T-helper 2 cell (primary cell): ENCODE measurements around the gene PLA2G4D.

Source experiments
- DNase-seq, 5 experiments: peaks; one replicate each; pipeline versions ENCODE4 v3.0.0 to v3.0.0-alpha.2; 2012 to 2022

Gene PLA2G4D

GRCh38 chr15:42089942-42090341, 4.4 kb downstream of the PLA2G4D start:
- no peak for DNase-seq

DNA sequence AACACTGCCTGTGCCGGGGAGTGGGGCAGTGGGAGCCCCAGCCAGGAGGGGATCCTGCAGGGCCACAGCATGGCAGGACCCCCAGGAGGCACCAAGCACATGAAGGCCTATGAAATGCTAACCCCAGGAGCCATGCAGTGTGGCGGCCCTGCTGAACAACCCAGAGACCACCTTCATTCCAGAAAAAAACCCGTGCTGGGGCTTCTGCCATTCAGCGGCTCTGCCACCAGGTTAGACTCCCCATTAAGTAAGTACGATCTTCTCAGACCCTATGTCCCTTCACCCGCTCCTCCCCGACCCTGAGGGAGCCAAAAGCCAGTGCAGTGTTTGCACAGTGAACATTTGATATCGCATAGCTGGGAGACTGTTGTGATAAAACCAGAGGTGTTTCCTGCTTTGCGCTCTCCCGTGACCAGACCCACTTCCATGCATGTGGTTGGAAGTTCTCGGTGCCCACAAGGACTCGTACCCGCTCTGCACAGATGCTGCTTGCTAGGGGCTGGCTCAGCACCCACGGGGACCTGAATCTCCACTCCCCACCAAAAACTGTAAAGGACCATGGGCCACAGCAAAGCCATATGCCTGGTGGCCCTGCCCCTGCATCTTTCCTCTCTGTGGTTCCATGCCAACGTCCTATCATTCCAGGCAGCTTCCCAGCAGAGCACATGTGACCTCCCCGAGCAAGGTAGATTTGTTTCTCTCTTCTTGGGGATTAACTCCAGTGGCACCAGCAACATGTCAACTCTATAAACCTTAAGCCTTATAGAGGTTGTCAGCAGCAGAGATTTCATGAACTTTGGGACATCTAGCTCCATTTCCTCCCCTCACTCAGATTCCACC, 5.3 kb downstream of the PLA2G4D start:
- no peak for DNase-seq

GRCh38 chr15:42087926-42088800, 6.2 kb downstream of the PLA2G4D start:
- DNase-seq: no peak

GRCh38 chr15:42087460-42087859, 6.9 kb downstream of the PLA2G4D start:
- DNase-seq: no peak

- DNase-seq: no peak
Measured at GRCh38 chr15:42085721-42086120, 8.6 kb downstream of the PLA2G4D start.

GRCh38 chr15:42085236-42085605, 9.1 kb downstream of the PLA2G4D start:
- DNase-seq: no peak

DNA sequence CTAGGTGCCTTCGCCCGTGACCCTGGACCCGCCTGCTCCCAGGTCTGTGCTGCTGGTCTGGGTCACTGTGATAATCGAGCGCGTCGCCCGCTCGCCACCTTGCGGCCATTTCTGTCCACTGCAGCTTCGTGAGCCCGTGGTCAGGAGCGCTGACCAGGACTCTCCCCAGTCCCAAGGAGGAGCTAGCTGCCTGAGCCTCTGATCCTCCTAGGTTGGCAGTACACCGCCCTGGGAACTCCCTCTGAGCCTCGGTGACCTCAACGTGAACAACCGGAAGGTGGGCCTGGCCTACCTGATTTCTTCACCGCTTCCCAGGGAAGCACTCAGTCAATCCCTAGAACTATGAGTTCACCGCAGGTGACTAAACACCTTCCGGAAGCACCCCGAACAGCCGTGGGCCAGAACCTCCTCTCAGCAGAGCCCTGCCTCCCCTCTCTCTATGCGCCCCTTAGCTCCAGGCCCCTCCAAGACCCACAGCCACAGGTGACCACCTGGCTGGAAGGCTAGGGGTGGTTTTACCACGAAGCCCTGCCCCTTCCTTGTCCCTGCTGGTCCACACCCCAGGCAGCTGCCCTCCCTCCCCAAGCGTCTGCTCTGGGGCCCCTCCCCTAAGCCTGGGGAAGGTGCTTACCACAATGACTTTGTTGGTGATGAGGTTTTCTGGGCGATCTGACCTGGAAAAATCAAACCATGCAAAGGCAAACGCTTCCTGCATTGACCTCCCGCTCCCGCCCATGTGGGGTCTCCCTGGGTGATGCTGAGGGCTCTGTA, 9.7 kb downstream of the PLA2G4D start:
- peak in 4 of 5 experiments; percentile 20 to 31 (median 26) for DNase-seq

GRCh38 chr15:42083916-42084315, 10.4 kb downstream of the PLA2G4D start:
- DNase-seq: no peak

DNA sequence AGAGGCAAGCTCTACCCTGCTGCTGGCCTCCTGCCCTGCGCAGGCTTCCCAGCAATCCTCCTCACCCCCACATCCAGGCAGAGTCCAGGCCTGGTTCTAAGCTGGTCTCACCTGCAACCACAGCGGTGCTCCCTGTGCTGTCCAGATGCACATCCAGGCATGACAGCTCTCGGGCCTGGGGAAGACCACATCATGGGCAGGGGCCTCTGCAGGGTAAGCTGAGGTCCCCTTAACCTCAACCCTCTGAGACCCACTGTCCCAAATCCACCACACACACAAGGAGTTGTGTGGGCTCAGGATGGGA, 10.8 kb downstream of the PLA2G4D start:
- no peak for DNase-seq

DNA sequence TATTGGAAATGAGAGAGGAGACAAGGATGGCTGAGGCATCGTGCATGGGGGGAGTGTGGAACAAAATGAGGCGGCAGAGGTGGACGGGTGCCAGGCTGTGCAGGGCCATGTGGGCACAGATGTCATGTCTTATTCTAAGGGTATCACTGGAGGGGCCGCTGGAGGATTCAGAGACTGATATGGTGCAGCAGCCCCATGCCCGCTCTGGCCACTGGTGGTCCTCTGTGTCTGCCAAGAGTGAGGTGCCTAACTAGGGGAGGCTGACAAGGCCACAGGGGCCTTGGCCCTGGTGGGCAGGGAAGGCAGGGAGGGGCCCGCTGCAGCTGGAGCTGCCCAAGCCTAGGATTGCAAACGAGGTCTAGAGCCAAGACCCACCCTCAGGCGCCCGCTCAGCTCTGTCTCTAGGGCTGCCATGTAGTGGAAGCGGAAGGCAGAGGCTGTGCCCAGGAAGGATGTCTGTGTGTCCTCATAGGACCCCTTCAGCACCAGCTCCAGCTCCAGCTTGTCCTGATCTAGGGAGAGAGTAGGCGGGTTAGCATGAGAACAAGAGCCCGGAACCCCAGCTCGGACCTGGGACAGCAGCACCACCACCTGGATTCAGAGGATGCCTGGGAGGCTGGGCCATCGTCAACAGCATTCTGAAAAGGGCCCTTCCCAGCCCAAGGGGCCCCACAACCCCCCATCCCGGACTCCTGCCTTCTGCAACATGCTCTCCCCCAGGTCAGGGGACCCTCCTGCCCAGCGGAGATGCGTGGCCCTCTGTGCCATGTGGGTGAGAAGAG, 11.3 kb downstream of the PLA2G4D start:
- DNase-seq: no peak

GRCh38 chr15:42082141-42082540, 12.2 kb downstream of the PLA2G4D start:
- DNase-seq: no peak

- no peak for DNase-seq
Measured at GRCh38 chr15:42080919-42081830, 13.2 kb downstream of the PLA2G4D start.

DNA sequence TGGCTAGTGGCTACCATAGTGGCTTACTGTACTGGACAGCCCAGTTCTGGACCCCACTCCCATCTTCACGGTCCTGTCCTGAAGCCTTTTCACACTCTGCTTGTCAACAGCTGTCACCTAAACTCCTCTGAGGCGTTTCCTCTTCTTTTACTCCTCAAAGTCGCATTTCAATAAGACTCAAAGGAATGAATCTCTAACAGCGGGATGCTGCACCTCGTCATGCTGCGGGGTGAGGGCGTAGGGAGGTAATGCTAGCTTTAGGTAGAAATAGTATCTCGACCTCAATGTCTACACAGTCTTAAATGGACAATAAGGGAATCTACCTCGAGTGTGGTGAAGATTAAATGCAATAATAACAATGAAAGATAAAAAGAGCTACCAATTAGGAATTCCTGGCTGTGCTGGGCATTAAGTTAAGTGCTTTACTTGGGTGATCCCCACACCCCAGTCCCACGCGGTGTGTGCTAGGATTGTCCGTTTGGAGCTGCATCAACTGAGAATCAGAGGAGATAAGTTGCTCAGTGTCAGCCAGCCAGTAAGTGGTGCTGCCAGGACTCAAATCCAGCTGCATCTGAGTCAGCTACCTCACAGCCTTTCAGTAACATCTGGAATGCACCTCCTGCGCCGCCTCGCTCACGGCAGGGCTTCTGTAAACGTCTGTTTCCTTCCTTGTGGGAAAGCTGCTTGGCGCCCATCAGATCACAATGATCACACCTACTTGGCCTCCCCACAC, 14.0 kb downstream of the PLA2G4D start:
- no peak for DNase-seq

DNA sequence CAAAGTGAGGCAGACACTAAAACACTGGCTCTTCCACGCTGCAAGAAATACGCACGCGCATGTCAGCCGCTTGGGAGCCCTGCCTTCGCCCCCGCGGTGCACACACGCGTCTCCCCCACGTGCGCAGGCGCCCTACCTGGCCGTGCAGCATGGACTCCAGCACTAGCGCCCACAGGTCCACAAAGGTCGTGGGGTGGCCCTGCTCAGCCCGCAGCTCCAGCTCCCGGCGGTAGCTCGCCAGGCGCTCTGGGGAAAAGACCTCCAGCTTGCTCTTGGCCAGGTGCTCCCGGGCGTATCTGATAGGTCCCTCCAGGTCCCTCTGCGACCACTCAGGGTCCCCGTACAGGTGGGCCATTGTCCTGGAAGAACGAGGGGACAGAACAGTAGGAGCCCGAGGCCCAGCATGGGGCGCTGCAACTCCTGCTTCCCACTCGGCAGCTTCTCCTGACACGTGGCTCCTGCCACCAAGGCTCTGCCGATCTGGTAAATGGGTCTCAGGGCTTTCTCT, 14.9 kb downstream of the PLA2G4D start:
- no peak for DNase-seq

DNA sequence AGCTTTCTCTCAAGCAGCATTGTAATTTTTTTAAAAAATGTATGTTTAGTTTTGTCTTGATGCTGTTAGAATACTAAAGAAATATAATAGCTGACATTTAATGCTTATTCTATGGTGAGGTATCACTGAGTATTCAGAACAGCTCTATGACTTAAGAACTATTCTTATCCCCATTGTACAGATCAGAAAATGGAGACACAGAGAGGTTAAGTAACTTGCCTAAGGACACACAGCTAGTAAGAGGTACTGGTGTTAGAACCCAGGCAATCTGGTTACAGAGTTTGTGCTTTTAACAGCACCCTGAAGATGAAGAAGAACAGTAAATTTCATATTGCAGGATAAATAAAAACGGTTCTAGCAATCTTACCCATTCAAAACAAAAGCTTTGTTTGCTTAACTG, 15.5 kb downstream of the PLA2G4D start:
- DNase-seq: no peak

DNA sequence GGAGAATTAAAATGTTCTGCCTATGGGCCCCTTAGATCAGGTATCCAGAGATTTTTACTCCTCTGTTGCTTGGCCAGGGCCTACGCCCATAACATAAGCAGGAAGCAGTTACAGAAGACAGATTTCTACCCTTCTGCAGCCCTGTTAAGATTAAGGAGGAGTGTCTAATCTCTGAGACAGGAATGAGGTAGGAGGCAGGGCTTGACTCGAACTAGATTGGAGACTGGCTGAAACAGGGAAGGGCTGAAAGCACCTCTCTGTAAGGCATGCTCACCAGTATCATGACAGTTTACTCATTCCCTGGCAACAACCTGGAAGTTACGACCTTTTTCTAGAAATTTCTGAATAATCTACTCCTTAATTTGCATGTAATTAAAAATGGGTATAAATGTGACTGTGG, 16.7 kb downstream of the PLA2G4D start:
- no peak for DNase-seq

DNA sequence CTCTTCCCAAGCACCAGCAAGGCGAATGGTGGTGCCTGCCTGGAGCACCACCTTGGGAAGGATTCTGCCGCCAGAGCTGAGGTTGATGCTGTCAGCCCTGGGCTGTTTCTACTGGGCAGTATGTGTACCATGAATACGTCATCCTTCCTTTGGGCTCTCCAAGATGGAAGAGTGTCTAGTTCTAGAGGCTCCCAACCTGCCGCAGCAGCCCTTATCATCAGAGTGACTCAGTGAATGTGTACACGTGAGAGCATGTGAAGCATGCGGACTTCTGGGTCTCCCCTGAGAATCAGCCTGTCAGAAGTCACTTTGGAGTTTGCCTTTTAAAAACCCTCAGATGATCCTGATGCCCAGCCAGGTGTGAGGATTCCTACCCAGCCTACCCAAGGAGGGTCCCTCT, 20.9 kb downstream of the PLA2G4D start:
- DNase-seq: no peak

DNA sequence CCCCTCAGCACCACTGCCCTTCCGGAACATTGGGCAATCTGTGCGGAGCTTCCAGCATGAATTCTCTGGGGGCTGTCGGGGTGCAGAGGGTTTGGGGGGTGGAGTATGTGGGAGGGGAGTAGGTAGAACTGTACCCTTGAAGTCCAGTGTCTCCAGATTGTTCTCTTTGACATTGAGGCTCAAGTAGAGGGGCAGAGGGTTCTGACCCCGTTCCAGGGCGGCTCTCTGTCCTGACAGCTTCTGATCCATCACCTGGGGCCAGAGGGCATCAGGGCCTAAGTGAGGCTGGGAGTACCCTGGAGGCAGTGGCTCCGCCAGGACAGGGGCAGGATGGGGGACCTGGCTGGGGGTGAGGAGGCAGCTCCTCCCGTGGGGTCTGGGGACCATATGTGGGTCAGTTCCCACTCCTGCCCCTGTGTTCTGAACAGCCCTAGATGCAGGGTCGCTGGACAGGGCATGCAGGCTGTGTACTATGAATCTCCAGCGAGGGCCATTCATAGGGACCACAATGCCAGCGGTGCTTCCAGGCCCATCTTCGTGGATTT, 22.1 kb downstream of the PLA2G4D start:
- DNase-seq: no peak

GRCh38 chr15:42071717-42072116, 22.6 kb downstream of the PLA2G4D start:
- DNase-seq: no peak

- DNase-seq: no peak
Measured at GRCh38 chr15:42070976-42071350, 23.4 kb downstream of the PLA2G4D start.
